GM19452 (cell line): ENCODE measurements around the gene ELF1.
"Not testable (repeated sequence)": the region's sequence is repeated elsewhere in the genome, so short reads cannot be mapped to it uniquely, and the experiment has no call there.

Experiments used
- ATAC-seq: cut with Tn5 transposase; IDR thresholded peaks from one replicate; pipeline ENCODE4 v1.9.1; 2021; ENCODE audit not compliant: unreplicated experiment

The ELF1 gene

GRCh38 chr13:41042419-41042818, 23.3 kb upstream of the ELF1 start:
- ATAC-seq = not testable (repeated sequence)

- no peak for ATAC-seq
Measured at GRCh38 chr13:41040584-41041334, 21.6 kb upstream of the ELF1 start.

GRCh38 chr13:41039746-41040145, 20.6 kb upstream of the ELF1 start:
- no peak for ATAC-seq

GRCh38 chr13:41036557-41036956, 17.4 kb upstream of the ELF1 start:
- not testable (repeated sequence) for ATAC-seq

GRCh38 chr13:41034881-41035280, 15.8 kb upstream of the ELF1 start:
- no peak for ATAC-seq

GRCh38 chr13:41034382-41034781, 15.3 kb upstream of the ELF1 start:
- no peak for ATAC-seq

GRCh38 chr13:41032691-41033376, 13.7 kb upstream of the ELF1 start:
- no peak for ATAC-seq

GRCh38 chr13:41029629-41030028, 10.5 kb upstream of the ELF1 start:
- no peak for ATAC-seq

GRCh38 chr13:41028051-41028450, 8.9 kb upstream of the ELF1 start:
- ATAC-seq = no peak

GRCh38 chr13:41026788-41027187, 7.7 kb upstream of the ELF1 start:
- no peak for ATAC-seq

GRCh38 chr13:41025518-41025917, 6.4 kb upstream of the ELF1 start:
- no peak for ATAC-seq

- no peak for ATAC-seq
Measured at GRCh38 chr13:41019578-41020347, 647 bp upstream of the ELF1 start.

- ATAC-seq = no peak
Measured at GRCh38 chr13:41018602-41018948, 541 bp downstream of the ELF1 start.

GRCh38 chr13:41017817-41018601, 1.1 kb downstream of the ELF1 start:
- no peak for ATAC-seq

GRCh38 chr13:41017159-41017558, 2.0 kb downstream of the ELF1 start:
- no peak for ATAC-seq

GRCh38 chr13:41015920-41016319, 3.2 kb downstream of the ELF1 start:
- no peak for ATAC-seq

GRCh38 chr13:41013835-41014234, 5.3 kb downstream of the ELF1 start:
- ATAC-seq = no peak

GRCh38 chr13:41012536-41012935, 6.6 kb downstream of the ELF1 start:
- no peak for ATAC-seq

GRCh38 chr13:41011382-41011956, 7.6 kb downstream of the ELF1 start:
- no peak for ATAC-seq

- no peak for ATAC-seq
Measured at GRCh38 chr13:41008349-41008980, 10.7 kb downstream of the ELF1 start.
